Sciatic nerve (tissue), 2 donors: ENCODE data around the gene ZNF543. TPM values are rescaled to one million over a fixed set of nuclear protein-coding genes. Genes with fewer than 3 reads are reported as not detected.
A peak's percentile ranks its signal among the peaks of the same experiment; 100 is the strongest.

Source experiments
- ATAC-seq: fragments of 200-7000 bp; cut with Tn5 transposase; one replicate; pipeline ENCODE4 v1.9.1; 2020; ENCODE audit warnings: mild to moderate bottlenecking, moderate library complexity
- DNase-seq: peaks from one replicate; pipeline ENCODE4 v3.0.0-alpha.2; 2020; ENCODE audit warnings: low spot score
- intact Hi-C: fragments of 100-400 bp; cut with DNase I; formaldehyde crosslinking; loops from one replicate; pipeline ENCODE4 v1.14.2; 2022
- total RNA-seq: library from RNA; stranded (reverse); fragmentation: NEBNext Ultra II Directional; extraction: Animal tissue kit (Norgen Biotek cat#: 25700); gene quantifications from one replicate; pipeline ENCODE4 v1.2.1, GENCODE V29; 2021
- donor health status: DM: no; HTN: no; CAD: no.
- donor health status: DM: no; HTN: no; CAD: no.

ZNF543 gene
- total RNA-seq, 1 donor from 2014 or later: 7.0 TPM

DNA sequence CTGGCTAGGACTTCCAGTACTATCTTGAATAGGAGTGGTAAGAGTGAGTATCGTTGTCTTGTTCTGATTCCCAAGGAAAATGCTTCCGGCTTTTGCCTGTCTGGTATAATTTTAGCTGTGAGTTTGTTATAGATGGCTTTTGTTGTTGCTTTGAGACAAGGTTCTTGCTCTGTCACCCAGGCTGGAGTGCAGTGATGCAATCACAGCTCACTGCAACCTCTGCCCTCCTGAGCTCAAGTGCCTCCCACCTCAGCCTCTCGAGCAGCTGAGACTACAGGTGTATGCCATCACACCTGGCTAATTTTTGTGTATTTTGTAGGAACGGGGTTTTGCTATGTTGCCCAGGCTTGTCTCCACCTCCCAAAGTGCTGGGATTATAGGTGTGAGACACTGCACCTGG lies 6.1 kb upstream of the ZNF543 start:
- no peak for DNase-seq
- intact Hi-C loops: no loop called here
- no peak for ATAC-seq

DNA sequence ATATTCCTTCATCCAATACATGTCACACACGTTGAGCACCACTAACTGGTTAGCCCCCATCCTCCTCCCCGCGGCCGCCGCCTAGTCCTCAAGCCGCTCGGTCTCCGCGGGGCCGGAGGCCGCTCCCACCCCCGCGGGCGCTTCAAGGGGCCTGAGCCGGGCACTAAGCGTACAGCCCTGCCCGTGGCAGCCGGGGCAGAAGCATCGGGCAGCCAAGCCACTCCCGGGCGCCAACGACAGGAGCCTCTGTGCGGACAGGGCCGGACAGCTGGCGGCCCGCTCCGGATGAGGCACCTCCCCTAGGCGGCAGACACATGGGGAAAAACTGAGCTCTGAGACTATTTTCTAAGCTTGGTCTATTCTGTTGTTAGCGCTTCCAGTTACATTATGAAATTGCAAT lies 2.8 kb upstream of the ZNF543 start:
- ATAC-seq (no peak), DNase-seq (no peak)
- intact Hi-C loops: no loop called here

DNA sequence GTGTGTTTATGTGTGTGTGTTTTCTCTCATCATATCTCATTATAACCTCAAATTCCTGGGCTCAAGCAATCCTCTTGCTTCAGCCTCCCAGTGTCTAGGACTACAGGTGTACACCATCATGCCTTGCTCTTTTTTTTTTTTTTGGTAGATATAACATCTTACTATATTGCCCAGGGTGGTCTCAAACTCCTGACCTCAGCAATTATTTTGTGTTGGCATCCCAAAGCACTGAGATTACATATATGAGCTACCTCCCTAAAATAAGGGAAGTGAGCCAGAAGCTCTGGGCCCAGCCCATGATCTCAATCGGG lies 448 bp upstream of the ZNF543 start:
- DNase-seq (no peak), ATAC-seq (peak; percentile 23)
- intact Hi-C loops: no loop called here

DNA sequence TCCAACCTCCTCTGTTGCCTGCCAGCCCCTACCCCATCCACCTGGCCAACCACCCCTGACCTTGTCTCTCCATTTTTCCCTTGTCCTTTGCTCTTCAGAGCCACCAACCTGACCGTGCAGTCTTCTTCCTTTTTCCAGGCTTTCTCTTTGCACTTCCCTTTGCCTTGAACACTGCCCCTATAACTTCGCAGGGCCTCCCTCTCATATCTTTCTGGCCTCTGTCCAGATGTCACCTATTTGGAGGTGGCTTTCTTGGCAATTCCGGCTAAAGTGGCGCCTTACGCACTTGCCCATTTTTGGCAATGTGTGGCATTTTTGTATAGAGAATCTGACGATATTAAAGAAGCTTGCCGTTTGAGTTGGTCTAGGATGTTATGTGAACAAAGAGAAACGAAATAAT lies 844 bp downstream of the ZNF543 start:
- intact Hi-C loops: no loop called here
- ATAC-seq (no peak), DNase-seq (no peak)

DNA sequence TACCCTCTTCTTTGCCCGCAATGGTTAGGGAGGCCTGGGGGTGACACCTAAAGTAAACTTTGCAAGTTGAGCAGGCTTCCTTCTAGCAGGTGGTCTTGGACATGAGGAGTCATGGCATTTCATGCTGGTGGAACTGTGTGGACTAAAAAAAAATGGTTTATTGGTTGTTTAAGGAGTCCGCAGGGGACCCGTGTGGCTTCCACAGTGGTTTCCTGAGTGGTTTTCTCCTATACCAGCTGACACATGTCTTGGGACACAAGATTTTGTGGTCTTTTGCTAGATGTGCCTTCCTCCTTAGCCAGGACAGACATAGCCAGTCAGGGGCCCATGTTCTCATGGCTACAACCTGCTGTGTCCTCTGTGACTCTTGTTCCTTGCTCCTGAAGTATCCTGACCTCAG lies 1.5 kb downstream of the ZNF543 start:
- intact Hi-C loops: no loop called here
- ATAC-seq (no peak), DNase-seq (no peak)

DNA sequence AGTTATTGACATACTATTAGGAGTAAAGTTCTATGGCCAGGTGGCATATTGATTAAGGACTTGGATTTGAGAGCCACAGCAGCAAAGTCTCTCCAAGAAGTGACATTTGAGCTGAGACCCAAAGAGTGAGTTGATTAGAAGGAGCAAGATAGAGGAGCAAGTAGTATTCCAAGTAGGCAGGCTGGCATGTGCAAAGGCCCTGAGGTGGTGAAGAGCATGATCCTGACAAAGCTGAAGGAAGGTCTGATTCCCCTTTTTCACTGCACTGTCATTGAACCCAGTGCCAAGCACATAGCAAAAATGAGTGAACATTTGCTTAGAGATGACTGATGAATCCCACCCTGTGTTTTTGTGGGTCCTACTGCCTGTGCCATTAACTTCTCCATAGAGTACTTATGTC lies 4.7 kb downstream of the ZNF543 start:
- no peak for ATAC-seq
- no peak for DNase-seq
- intact Hi-C loops: no loop called here

DNA sequence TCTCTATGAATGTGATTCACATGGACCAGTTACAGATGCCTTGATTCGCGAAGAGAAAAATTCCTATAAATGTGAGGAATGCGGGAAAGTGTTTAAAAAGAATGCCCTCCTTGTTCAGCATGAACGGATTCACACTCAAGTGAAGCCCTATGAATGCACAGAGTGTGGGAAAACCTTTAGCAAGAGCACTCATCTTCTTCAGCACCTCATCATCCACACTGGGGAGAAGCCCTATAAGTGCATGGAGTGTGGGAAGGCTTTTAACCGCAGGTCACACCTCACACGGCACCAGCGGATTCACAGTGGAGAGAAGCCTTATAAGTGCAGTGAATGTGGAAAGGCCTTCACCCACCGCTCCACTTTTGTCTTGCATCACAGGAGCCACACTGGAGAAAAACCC lies 7.7 kb downstream of the ZNF543 start:
- ATAC-seq (no peak), DNase-seq (no peak)
- intact Hi-C loops: no loop called here

DNA sequence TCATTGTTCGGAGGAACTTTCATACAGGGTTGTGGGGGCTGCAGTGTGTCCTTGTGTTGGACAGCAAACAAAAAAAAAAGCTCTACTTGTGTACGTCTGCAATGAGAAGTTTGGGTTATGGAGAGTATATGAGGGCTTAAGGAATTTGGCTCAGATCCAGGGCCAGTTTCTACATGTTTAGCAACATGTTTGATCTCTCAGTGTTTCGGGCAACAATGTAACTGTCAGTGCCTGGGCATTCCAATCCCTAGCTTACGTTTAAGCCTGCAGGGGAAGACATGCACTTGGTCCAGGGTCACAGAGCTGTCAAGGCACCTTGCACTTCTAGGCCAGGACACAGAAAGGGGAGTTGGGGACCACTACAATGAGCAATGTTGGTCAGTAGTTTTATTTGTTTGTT lies 13.9 kb downstream of the ZNF543 start:
- intact Hi-C loops: no loop called here
- ATAC-seq: no peak
- DNase-seq: no peak

DNA sequence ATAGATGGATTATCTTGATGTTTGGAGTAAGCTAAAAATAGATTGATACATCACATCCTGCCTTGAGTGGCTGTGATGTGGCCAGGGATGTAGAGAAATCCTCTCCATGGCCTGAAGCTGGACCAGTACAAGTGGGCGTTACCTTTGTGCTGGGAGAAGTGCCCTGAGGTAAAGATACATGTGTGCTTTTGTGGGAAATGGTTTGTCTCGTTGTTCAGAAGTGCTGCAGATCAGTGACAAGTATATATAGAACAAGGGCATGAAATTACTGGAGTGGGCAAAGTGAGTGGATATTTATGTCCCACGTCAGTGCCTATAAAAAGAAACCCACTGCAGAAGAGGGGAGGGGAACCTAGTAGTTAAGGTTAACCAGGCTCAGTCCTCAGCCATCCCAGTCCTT lies 18.6 kb downstream of the ZNF543 start:
- DNase-seq (no peak), ATAC-seq (no peak)
- intact Hi-C loops: no loop called here

DNA sequence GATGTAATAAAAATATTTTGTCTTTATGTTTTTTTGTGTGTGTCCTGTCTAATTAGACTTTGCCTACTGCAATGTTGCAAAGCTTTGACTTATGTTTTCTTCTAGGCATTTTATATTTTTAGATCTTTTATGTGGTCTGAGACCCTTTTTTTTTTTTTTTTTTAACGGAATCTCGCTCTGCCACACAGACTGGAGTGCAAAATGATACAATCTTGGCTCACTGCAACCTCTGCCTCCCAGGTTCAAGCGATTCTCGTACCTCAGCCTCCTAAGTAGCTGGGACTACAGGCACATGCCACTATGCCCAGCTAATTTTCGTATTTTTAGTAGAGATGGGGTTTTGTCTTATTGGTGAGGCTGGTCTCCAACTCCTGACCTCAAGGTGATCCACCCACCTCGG lies 22.3 kb downstream of the ZNF543 start:
- no peak for ATAC-seq
- intact Hi-C loops: no loop called here
- DNase-seq: no peak

DNA sequence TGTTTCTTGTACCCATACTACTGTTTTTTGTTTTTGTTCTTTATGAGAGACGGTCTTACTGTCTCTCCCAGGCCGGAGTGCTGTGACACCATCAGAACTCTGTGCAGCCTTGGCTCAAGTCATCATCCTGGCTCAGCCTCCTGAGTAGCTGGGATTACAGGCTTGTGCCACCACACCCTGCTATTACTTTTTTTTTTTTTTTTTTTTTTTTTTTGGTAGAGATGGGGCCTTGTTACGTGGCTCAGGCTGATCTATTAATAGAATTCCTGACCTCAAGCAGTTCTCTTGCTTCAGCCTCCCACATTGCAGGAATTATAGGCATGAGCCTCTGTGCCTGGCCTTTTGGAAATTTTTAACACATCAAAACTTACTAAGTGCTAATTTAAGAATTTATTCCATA lies 27.9 kb downstream of the ZNF543 start:
- intact Hi-C loops: no loop called here
- ATAC-seq (no peak), DNase-seq (no peak)

DNA sequence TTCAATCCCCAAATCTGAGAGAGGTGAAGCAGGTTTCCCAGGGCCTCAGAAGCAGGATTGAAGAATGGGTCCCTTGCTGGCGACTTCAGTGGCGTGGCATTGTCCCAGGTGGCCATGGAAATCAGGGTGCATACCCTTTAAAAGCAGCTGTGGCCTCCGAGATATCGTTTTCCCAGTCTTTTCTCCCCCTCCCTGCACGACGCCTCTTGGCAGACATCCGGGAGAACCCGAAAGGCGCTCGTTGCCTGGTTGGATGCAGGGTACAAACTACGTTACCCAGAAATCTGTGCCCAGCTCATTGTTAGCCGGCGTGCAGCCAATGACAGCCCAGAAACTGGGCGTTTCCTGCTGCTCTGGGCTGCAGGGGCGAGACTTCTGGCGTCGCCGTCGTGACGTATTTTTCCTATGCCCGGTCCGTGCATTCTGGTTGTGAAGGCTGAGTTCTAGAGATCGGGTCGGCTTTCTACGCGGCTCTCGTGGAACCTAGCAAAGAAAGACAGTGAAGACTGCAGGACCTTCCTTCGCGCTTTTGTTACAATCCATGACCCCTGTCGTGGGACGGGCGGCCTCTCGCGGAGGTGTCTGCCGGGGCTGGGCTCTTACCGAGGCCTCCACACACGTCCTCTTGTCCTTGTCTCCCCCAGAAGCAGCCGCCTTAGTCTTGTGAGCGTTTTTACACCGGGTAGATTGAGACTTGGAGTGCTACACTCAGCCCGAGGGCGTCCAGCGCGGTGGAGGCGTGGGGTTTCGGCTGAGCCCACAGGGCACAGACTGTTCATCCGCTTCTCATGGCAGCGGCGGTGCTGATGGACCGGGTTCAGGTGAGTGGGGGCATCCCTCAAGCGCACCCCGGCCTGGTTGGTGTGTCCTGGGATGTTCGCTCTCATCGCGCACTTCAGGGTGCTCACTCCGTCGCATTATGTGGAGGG lies 30.9 kb downstream of the ZNF543 start, which contains the start of gene ZNF304:
ZNF304 (plus strand) TSS at position 395 of the 929 bp plus-strand sequence; CDS start at position 789, 394 bp downstream.
- intact Hi-C loops: no loop called here
- DNase-seq (peak; percentile 93), ATAC-seq (peak; percentile 100)

DNA sequence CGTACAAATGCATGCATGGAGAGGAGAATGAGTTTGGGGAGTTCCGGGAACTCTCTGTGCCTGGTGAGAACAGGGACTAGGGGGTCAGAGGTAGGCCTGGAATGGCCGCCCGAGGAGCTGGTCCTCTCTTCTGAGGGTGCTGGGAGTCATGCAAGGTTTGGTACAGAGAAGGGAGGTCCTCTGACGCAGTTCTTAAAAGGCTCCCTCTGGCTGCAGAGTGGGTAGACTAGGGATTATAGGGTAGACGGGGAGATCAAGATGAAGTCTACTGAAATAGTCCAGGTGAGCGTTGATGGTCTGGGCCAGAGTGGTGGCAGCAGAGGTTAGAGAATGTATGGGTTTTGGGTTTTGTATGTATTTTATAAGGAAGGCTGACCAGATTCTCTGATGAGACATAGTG lies 31.6 kb downstream of the ZNF543 start:
- ATAC-seq (no peak), DNase-seq (no peak)
- intact Hi-C loops: no loop called here

DNA sequence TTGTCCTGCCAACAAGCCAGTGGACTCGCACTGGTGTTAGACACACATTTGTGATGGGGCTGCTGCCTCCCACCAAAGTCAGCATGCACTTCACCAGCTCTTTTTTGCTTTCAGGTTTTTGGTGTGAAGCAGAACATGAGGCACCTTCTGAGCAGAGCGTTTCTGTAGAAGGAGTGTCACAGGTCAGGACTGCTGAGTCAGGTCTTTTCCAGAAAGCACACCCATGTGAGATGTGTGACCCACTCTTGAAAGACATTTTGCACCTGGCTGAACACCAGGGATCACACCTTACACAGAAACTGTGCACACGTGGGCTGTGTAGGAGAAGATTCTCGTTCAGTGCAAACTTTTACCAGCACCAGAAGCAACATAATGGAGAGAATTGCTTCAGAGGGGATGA lies 35.6 kb downstream of the ZNF543 start:
- intact Hi-C loops: no loop called here

DNA sequence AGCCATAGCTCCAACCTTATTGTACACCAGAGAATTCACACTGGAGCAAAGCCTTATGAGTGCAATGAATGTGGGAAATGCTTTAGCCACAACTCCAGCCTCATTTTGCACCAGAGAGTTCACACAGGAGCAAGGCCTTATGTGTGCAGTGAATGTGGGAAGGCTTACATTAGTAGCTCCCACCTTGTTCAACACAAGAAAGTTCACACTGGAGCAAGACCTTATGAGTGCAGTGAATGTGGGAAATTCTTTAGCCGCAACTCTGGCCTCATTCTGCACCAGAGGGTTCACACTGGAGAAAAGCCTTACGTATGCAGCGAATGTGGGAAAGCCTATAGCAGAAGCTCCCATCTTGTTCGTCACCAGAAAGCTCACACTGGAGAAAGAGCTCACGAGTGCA lies 37.1 kb downstream of the ZNF543 start:
- no peak for ATAC-seq
- intact Hi-C loops: no loop called here
- no peak for DNase-seq

More for the DNA sequence above, 35.6 kb downstream of the ZNF543 start:
- ATAC-seq (no peak), DNase-seq (no peak)

DNA sequence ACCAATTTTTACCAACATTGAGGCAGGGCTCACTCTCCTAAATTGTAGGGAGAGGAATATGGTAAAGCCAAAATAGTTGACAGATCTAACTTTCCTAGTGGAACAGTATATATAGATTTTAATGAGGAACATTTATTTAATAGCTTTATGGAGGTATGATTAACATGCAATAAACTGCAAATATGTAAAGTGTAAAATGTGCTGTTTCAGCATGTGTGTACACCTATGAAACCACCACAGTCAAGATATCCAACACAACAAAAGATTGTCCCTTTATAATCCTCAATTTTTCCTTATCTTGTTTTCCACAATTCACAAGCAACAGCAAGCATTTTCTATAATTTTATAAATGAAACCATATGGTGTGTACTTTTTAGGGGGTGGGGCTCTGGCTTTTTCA lies 39.0 kb downstream of the ZNF543 start:
- DNase-seq: no peak
- ATAC-seq: no peak
- intact Hi-C loops: no loop called here

DNA sequence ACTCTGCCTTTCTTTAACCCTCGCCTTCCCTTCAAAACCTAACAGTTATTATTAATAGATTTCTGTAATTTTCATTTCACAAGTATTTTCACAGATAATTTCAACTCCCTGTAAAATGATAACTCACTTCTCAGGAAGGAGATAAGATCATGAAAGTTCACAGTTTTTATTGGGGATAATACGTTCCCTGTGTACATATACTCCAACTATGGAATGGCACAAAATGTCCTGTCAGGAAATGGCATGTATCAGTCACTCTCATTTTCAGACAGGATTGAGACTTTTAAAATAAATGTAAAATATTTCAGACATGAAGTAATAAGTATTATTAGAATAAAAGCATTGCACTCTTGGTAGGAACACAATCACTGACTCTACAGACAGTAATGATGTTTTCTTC lies 42.1 kb downstream of the ZNF543 start:
- no peak for ATAC-seq
- DNase-seq: no peak
- intact Hi-C loops: no loop called here

DNA sequence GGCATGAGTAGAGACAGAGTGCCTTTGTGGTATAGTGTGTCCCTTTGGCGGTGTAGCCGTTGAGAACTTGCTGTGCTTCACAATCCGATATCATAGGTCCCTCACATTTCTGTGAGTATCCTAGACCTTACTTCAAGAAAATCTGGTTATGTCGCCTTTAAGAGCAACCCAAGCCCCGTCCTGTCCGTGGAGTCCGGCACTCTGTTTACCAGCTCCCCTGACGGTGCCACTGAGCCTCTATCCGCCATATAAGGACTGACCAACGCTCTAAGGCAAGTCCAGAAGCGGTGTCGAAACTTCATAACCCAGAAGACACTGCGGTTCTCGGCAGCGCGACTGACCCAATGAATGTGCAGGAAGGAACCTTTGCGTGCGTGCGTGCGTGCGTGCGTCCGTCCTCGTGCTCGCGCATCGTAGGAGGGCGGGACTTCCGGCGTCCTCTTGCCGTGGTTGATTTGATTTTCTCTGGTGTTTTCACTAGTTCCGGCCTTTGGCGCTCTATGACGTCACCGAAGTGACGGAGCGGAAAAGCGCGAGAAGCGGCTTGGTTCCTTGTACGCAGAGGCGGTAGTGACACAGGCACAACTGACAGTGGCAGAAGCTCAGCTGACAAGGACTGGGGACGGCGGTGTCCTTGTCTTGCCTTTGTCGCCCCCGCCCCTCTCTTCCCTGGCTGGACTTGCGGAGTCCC lies 42.9 kb downstream of the ZNF543 start, which contains the start of the genes TRAPPC2B and ZNF547:
TRAPPC2B (plus strand) TSS at position 555 of the 691 bp plus-strand sequence. CDS start 1,283 bp downstream, outside the sequence.
ZNF547 (plus strand) TSS at position 555 of the 691 bp plus-strand sequence. CDS start 5,005 bp downstream, outside the sequence.
- ATAC-seq (peak; percentile 100), DNase-seq (peak; percentile 99)
- intact Hi-C loops: no loop called here

DNA sequence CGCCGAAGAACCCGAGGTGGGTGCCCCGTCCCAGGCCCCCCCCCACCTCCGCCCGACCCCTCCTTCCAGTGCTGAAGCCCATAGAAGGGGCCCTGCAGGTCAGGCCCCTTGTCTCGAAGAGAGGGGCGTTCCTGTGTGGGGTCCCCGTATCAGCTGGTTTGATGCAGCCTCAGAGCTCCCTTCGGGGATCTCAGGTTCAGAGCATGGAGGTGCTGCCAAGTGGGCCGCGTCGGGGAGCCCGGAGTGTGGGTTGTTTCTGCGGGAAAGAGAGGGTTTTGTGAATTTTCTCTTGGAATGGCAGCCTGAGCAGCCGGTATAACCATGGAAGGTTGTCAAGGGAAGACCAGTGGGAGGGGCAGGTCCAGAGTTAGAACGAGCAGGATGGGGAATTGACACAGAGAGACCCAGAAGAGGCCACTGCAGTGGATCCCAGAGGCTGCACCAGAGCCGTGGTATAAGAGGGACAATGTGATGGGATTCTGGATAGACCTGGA lies 43.5 kb downstream of the ZNF543 start:
- intact Hi-C loops: no loop called here
- ATAC-seq: peak; percentile 2
- no peak for DNase-seq

DNA sequence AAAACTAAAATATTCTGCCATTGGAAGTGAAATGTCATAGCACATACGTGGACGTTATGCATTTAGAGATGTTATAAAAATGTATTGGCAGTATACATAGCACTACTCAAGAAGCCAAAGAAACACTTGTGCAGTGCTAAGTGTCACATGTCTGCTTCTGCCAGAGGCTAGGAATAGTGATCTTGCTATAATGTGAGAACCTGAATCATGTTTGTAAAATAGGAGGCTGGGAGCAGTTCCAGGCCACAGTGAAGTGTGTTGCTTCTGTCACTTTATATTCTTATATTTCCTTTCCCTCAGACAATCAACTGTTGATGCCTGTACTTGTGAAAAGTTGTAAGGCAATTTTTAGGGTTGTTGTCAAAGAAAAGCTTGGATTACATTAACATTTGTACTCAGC lies 46.5 kb downstream of the ZNF543 start:
- ATAC-seq (no peak), DNase-seq (no peak)
- intact Hi-C loops: no loop called here
